GM21825 (cell line): Measurements from ENCODE around the gene ALDH1A2.
"Not testable (repeated sequence)": the region's sequence is repeated elsewhere in the genome, so short reads cannot be mapped to it uniquely, and the experiment has no call there.

Experiments
- ATAC-seq: cut with Tn5 transposase; IDR thresholded peaks from one replicate; pipeline ENCODE4 v1.9.1; 2021; ENCODE audit warnings: mild to moderate bottlenecking, moderate library complexity; ENCODE audit not compliant: unreplicated experiment

The ALDH1A2 gene

DNA sequence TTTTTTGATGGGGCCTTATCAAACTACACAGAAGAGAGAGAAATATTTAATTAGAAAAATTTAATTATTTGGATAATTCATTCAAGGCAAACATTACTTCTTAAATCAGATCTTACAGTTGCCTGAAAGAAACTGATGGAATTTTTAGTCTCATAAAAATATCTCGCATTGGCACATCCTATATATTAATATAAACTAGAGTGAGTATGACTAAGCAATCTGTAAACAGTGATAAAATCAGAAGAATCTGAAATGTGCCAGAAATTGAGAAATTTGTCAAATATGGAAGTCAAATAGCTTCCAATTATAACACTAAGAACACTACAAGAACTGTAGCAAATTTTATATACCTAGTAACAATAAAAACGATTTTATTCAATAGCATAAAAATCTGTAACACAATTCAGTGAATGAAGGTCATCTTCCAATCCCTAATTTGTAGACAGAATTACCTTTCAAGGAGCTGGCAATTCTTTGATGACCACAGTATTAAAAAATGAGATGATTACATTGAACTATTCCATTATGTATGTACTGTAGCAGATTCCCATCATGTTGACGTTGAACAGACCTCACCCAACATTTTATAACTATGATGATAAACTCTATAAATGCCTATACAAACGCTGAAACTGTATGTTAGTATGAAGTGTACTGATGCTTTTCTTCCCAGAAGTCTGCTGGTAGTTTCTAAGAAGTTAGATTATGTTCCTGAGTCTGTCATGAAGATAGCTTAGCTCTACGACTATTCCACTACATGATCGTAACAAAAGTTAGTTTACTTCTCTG, 63.0 kb downstream of the ALDH1A2 start:
- ATAC-seq: no peak

DNA sequence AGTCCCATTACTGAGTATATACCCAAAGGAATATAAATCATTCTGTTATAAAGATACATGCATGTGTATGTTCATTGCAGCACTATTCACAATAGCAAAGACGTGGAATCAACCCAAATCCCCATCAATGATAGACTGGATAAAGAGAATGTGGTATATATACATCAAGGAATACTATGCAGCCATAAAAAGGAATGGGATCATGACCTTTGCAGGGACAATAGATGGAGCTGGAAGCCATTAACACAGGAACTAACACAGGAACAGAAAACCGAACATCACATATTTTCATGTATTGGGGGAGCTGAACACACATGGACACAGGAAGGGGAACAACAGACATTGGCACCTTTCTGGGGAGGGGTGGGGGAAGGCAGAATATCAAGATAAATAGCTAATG, 65.8 kb downstream of the ALDH1A2 start:
- not testable (repeated sequence) for ATAC-seq

DNA sequence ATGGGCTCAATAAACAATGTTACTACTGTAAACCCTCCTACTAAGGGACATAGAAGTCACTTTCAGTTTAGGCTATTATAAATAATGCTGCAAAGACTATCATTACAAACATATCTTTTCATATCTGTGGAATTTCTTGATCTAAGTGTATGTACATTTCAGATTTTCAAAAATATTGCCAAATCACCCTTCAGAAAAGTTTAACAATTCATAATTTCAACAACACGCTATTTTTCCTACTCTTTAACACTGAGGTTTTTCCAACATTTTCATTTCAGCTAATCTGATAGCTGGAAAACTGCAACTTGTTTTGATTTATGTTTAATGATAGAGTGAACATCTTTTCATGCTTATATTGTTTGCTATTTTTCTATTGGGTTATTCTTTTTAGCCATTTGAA, 69.0 kb downstream of the ALDH1A2 start:
- no peak for ATAC-seq

DNA sequence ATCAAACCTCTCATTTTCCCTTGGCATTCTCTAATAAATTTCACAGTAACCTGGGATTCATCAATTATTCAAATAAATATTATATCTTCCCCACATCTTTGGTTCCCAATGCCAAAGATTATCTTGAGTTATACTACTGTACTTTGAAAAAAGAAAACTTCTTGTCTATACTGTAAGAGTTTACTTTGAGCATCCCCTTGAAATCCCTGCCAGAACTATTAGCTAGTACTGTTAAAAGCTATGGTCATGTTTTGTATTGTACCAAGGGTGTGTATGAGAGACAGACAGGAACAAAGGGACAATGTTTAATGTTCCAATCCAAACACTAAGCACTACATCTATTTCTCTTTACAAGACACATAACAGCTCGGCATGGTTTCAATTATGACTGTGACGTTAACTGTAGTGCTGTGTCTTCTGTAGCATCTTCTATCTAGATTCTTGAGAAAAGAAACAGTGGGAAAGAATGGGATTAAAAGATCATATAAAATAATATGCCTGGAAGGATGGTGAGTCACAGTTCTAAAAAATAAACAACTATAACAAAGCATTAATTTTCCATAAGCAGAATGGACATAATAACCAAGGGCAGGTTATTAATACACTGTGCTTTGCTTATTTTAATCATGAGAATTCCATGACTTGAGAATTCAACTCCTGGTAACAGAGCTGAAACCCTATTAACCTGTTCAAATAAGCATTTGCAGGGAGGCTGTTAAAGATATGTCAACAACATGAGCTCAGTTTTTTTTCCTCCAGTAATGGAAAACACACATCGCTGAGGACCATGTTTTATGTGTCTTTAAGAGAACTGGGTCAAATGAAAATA, 71.1 kb downstream of the ALDH1A2 start:
- no peak for ATAC-seq

DNA sequence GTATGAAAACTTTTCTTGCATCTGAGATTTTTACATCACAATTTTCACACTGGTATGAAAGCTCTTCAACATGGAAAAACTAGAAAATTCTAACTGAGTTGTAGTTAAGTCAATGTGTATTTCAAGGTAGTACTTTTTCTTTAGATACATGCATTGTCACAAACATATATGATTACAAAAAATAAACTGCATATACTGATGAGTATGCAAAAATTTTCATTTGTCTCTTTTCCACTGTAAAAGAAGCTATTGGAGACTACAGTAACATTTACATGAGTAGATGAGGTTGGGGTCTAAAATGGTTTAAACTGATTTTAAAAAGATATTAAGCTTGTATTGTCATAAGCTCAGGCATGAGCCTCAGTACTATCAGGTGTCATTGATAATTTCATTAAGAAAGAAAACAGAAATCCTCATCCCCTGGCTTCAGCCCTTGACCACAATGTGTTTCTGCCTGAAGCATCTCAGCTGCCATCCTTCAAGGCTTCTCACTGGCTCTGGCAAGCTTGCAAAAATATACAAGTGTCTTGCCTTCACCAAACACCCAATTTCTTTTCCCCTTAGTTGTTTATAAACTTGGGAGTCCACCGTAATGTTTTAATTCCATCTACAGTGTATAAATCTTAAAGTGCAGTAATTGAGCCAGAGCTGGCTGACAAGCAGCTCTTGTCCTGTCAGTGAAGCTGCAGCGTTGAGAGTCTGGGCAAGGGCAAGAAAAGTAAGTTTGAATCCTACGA, 71.9 kb downstream of the ALDH1A2 start:
- ATAC-seq: no peak

DNA sequence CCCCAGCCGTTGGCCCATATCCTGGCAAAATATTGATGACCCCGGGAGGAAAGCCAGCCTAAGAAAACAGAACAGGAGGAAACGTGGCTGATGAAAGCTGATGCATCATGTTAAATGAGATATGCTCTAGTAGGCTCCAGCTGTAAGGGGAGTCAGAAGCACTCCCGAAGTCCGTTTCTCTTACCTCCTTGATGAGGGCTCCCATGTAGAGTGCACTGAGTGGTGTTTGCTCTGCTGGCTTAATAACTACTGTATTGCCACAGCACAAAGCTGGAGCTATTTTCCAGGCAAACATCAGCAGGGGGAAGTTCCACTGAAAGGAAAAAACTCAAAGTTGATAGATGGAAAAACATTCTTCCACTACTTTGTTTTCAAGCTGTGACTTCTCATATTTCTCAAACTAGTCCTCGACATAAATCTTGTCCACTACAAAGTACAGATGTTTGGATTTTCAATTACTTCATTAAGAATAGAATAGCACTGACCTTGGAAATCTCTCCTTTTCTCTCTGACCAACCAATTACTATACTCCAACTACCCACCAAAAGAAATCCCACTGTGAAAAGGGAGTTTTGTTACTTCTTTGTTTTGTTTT, 72.7 kb downstream of the ALDH1A2 start:
- ATAC-seq: no peak

DNA sequence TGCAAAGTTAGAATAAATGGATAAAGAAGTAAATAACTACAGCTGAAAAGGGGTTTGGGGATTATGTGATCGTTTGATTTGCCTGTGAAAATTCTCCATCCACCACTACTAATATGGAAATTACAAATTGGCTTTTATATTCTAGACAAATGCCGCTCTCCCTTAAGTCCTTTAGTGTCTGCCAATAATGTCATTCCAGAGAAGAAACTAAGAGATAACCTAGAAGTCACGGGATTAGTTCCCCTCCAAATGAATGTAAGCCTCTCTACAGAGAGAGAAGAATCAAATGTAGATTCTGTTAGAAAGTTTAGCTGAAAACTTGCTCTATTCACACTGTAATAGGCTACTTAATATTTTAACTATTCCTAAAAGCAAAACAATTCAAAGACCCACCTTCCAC, 92.0 kb downstream of the ALDH1A2 start:
- ATAC-seq: no peak

DNA sequence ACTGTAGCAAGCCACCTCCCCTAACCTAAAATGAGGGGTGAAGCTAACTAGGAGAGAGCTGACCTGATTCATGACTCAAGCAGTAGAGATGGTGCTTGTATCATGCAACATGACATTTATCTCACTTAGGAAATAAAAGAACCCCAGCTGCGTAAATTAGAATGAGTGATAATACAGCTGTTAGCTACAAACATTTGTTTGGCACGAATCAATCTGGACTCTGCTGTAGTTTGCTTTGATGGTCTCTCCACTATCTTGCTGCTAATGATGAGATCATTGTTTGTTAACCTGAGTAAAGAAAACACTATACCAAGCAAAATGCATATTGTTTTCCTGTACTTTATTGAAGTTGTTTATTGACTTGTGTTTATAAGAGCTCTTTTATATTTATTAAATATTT, 92.6 kb downstream of the ALDH1A2 start:
- no peak for ATAC-seq

DNA sequence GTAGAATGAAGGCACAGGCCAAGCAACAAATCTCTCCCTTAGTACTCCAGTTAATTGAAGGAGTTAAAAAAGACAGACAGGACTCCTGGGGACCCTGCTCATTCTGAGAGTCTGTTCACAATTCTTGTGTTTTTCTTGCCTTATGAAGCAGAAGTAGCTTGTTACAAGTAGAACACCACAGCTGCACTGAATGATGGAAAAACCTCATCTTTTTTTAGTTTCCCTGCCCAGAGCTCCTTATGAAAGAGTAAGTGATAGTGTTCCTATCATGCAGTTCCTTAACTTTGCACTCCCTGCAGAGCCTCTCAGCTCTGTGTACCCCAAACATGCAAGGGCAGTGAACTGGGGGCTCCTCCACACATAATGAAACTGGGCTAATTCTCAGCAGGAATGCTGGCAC, 95.5 kb downstream of the ALDH1A2 start:
- no peak for ATAC-seq

DNA sequence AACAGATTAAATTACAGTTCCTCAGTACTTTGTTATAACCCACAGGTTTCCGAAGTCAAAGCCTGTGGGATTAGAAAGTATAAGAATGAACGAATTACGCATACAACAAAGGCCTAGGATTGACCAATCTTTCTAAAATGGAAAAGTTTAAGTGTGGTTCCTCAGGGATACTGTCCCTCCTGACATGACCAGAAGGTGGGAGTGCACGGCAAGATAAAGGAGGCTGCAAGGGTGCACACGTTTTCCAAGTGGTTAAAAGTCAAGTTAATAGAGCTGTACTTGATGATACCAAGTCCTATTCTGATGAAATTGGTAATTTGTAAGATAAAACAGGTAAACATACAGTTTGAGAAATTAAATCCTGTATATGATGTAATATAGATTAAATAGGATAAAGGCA, 96.2 kb downstream of the ALDH1A2 start:
- no peak for ATAC-seq

DNA sequence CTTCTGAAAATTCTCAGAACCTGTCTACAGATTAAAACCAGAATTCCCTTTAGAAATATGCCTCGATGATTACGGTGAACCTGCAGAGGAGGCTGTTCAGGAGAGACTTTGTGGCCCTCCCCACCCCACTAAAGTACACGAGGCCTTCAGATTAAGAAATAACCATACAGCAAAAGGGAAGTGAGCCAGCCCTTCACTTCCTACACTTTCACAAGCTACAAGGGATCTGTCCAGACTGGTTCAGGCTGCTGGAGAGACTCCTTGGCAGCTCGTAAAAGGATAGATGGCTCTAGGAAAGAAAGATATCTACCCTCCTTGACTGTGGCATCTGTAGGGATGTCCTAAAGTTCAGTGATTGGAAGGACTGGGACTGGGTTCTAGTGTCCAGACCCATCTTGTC, 102.6 kb downstream of the ALDH1A2 start:
- no peak for ATAC-seq

DNA sequence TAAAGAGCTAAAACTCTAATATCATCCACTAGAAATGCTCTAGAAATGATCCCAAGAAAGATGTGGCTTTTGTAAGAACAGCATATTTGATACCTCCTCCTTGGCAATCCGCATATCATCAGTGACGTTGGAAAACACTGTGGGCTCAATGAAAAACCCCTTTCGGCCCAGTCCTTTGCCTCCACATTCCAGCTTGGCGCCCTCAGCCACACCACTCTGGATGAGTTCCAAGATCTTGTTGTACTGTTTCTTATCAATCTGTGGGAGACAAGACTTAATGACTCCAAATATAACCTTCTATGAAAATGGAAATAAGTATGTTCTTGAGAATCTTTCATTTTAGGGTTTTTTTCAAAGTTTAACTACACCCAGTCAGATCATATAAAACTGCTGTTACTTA, 103.6 kb downstream of the ALDH1A2 start:
- ATAC-seq: no peak

DNA sequence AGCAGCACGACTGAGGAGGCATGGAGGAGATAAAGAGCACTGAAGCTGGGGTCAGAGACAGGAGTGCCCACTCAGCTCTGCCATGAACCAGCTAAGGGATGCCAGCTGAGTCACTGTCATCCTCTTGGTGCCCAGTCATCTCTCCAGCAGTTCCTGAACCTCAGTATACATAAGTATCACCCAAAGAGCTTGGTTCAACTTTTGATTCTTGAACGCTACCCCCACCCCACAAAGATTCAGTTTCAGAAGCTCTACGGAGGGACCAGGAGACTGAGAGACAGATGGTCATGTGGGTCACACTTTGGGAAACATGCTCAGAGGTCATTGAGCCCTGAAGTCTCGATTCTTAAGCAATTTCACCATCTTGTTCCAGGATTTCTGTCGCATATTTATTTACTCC, 108.4 kb downstream of the ALDH1A2 start:
- no peak for ATAC-seq

DNA sequence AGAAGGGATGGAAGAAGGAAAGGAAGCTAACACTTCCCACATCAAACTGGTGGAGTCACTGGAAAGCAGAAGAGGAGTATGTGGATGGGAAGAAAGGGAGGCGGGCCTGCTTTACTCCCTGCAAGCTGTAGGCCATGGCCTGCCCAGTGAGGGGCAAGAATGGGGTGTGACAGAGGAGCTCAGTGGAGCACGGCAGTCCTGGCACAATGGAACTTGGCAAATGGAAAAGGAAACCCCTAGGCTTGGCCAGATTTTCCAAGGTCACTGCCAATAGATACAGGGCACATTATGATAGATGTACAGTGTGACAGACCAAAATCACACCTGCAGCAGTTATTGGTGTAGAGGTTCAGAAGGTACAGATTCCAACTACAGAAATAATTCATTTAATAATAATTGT, 111.6 kb downstream of the ALDH1A2 start:
- ATAC-seq: no peak

DNA sequence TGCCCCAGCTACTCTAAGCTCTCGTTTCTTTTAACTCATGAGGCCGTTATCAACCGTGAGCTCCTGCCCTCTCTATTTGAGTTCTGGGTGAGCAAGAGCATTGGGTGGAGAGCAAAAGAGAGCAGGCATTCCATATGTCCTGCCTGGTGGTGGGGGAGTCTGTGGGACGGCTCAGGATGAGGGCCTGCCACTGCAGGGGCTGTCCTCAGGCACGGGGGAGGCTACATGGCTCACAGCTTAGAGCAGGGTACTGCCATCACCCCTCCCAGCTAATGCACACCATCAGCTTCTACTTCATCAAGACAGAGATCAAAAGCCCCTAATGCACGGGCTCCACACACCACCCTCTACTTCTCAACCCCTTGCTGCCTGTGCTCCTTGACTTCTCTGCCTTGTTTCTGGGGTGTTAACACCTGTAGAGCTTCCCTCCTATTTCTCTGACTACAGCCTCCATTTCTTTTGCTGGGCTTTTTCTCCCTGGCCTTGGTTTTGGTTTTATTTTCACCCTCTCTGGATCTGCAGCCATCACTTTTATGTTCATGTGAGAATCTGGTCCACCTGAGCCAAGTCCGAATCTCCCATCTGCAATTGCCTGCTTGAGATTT, 114.1 kb downstream of the ALDH1A2 start:
- no peak for ATAC-seq

DNA sequence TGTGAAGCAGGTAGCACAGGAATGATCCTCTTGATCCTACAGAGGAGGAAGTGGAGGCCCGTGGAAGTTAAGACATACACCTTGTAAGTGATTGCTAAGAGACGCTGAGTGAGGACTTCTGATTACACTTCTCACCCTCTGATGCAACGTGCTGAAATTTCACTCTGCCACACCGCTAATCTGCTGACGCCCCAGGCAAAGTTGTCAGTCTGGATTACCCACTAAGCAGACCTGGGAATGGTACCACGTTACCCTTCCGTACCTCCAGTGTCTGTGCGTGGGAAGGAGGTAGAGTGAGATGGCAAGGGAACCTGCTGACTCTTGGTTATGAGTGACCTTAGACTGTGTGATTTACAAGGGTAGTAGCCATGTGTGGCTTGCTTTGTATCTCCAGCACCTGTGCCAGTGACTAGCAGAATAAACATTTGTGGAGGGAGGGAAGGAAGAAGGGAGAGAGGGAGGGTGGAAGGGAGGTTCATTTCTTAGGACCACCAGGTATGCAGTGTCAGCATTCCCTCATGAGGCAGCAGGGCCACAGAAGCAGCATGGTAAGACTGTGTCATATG, 115.0 kb downstream of the ALDH1A2 start:
- ATAC-seq: no peak

DNA sequence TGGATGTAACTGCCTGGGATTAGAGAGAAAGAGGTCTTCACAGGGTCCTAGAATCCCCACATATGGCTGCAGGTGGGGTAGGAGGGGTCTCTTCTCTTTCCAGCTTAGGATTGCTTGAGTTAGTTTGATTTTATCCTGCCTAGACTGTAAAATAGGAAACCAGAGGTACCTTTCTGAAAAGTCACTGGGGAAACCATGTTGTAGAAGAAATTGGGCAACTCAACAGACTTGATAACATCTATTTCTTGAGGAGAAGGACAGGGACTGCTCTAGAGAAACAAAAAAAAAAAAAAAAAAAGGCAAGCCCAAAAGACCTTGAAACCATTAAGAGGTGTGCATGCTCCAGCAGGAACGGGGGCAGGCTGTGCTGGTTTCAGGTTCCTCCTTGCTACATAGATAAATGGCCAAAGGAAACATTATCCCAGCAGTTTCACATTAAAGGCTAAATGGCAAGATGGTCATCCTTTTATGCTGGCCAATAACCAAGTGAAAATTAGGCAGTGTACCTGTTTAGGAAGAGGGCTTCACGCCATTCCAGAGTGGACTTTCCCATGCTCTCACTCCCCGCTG, 116.1 kb downstream of the ALDH1A2 start:
- ATAC-seq: no peak

DNA sequence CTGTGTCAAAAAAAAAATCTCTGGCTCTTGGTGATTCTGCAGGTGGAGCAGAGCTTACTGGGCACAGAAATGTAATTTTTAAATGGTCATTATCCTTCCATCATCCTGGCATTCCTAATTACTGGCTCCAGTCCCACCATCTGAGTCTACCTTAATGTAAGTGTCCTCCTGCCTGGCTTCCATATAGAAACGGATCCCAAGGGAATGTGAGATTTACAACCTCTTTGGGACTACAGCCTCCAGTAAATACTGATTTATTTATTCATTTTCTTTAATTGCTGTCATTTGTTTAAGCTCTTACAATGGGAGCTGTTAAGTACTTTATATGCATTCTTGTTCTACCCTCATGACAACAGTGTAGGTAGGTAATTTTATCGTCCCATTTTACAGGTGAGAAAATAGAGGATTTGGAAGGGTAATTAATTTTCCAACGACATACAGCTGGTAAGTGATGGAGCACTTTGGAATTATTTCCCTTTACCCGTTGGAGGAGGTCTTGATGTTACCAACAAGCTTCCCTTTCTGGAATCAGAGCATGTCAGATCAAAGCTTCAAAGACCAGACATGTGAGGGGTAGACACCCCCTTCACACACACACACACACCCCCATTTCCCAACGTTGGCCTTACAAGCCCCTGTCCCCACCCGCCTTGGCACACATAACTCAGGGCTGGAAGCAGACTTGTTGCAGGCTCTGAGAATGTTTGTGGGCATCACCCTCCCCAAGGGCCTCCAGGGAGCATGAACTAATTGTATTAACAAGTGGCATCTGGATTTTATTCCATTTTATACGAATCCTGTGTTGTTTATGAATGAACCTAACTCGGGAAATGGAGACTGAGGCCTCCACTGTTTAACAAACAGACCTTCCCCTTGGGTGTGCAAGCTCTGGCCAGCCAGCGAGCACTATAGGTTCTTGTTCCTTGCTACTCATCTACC, 116.9 kb downstream of the ALDH1A2 start:
- ATAC-seq: no peak

DNA sequence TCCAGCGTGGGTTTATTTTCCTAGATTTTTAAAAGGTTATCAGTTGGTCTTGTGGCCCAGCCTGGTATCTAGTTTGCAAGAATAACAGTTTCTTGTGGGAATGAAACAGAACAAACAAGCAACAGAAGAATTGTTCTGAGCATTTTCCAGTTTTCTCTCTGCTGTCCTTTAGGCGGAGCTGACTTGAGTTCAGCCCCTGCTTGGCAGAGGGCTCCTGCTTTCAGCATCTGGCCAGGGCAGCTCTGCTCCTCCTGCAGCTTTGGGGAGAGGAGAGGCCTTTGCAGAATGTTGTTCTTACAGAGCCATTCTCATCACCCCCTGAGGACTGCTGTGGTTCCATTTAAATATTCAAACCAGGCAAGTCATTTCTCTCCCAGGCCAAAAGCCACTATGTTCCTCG, 117.7 kb downstream of the ALDH1A2 start:
- ATAC-seq: no peak
